Measurements from ENCODE around the gene RAP1B.

The RAP1B gene

GRCh38 chr12:68585966-68586365 is 24.7 kb upstream of the RAP1B start:
- TF ChIP-seq CTCF (IDR thresholded peaks at IDR 0.05; ENCODE audit: insufficient read depth, low read length, missing control alignments), result no peak
- no peak overlapping the region for H3K4me3 ChIP-seq (ENCODE audit: low read depth, low read length)
- ChIA-PET POLR2A (interaction anchor here (0.8 kb wide), 1 partner anchor 25 kb away, joined by 3 read pairs; the partner anchor contains the start of gene RAP1B), CTCF (interaction anchor here (1.6 to 2.4 kb wide), 2 partner anchors 9 to 21 kb away, joined by 3 to 6 read pairs; no protein-coding TSS in a partner anchor)
- no peak for DNase-seq (ENCODE audit: low read depth, low spot score)

- no peak overlapping the region for H3K4me3 ChIP-seq (ENCODE audit: low read depth, low read length)
- ChIA-PET CTCF (interaction anchor here (0.6 to 1.4 kb wide), 2 partner anchors 16 to 26 kb away, joined by 3 to 6 read pairs; no protein-coding TSS in a partner anchor), POLR2A (no interaction called here)
- DNase-seq (ENCODE audit: low read depth, low spot score), result no peak
- no peak for TF ChIP-seq CTCF (IDR thresholded peaks at IDR 0.05; ENCODE audit: insufficient read depth, low read length, missing control alignments)
Measured at GRCh38 chr12:68587448-68587873, 23.2 kb upstream of the RAP1B start.

GRCh38 chr12:68589194-68589593 is 21.5 kb upstream of the RAP1B start:
- POLR2A ChIA-PET, result no interaction called here
- TF ChIP-seq CTCF (IDR thresholded peaks at IDR 0.05; ENCODE audit: insufficient read depth, low read length, missing control alignments), result no peak
- no peak overlapping the region for H3K4me3 ChIP-seq (ENCODE audit: low read depth, low read length)
- CTCF ChIA-PET, result no interaction called here
- DNase-seq (ENCODE audit: low read depth, low spot score), result no peak

- no peak for DNase-seq (ENCODE audit: low read depth, low spot score)
- no peak overlapping the region for H3K4me3 ChIP-seq (ENCODE audit: low read depth, low read length)
- no peak for TF ChIP-seq CTCF (IDR thresholded peaks at IDR 0.05; ENCODE audit: insufficient read depth, low read length, missing control alignments)
- ChIA-PET CTCF (no interaction called here), POLR2A (no interaction called here)
Measured at GRCh38 chr12:68591734-68592418, 18.8 kb upstream of the RAP1B start.

- no peak for DNase-seq (ENCODE audit: low read depth, low spot score)
- no peak for TF ChIP-seq CTCF (IDR thresholded peaks at IDR 0.05; ENCODE audit: insufficient read depth, low read length, missing control alignments)
- ChIA-PET CTCF (interaction anchor here (0.8 kb wide), 1 partner anchor 9 kb away, joined by 3 read pairs; no protein-coding TSS in a partner anchor), POLR2A (no interaction called here)
- no peak overlapping the region for H3K4me3 ChIP-seq (ENCODE audit: low read depth, low read length)
Measured at GRCh38 chr12:68595241-68595640, 15.5 kb upstream of the RAP1B start.

GRCh38 chr12:68601767-68602166 is 8.9 kb upstream of the RAP1B start:
- no peak for DNase-seq (ENCODE audit: low read depth, low spot score)
- H3K4me3 ChIP-seq (ENCODE audit: low read depth, low read length), result no peak overlapping the region
- CTCF ChIA-PET, result no interaction called here
- TF ChIP-seq CTCF (IDR thresholded peaks at IDR 0.05; ENCODE audit: insufficient read depth, low read length, missing control alignments), result no peak
- POLR2A ChIA-PET, result no interaction called here
